Thyroid gland (tissue), 4 donors: Measurements from ENCODE around the gene ZNF318.

Experiments used
- POLR2A ChIP-seq, 2 donors: fragments of 450-650 bp; IDR thresholded peaks; one replicate each; pipeline ENCODE4 v1.6.1; 2017; ENCODE audit warnings: antibody characterized with exemption in 2 of 2, mild to moderate bottlenecking in 2 of 2, moderate library complexity in 1 of 2
- TF ChIP-seq, protein P1 (sequence below), 6 experiments: fragments of 200-600 bp in 3 of 6; fragments of 450-650 bp in 3 of 6; sonication (generic) in 3 of 6; IDR thresholded peaks; one replicate each; pipeline ENCODE4 v1.5.1; 2016 to 2019; ENCODE audit warnings: antibody characterized with exemption in 6 of 6, mild to moderate bottlenecking in 2 of 6, inconsistent platforms in 1 of 6, moderate library complexity in 1 of 6

DNA sequence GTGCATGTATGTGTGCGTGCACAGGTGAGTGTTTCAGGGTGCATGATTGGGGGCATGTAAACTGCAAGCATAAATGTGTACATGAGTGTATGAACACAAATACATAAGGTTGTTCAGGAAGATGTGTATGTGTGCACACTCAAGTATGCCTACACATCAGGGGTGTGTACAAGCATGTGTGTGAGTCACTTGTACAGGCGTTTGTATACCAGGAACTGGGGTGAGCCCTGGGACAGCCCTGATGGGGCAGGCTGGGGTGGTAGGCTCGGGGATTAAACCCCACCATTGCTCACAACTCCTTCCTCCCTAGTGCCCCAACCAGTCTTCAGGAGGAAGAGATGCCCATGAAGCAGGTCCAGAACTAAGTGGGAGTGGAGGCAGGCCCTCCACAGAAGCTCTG lies 65.1 kb downstream of the ZNF318 start:
- TF ChIP-seq, protein P1, sequence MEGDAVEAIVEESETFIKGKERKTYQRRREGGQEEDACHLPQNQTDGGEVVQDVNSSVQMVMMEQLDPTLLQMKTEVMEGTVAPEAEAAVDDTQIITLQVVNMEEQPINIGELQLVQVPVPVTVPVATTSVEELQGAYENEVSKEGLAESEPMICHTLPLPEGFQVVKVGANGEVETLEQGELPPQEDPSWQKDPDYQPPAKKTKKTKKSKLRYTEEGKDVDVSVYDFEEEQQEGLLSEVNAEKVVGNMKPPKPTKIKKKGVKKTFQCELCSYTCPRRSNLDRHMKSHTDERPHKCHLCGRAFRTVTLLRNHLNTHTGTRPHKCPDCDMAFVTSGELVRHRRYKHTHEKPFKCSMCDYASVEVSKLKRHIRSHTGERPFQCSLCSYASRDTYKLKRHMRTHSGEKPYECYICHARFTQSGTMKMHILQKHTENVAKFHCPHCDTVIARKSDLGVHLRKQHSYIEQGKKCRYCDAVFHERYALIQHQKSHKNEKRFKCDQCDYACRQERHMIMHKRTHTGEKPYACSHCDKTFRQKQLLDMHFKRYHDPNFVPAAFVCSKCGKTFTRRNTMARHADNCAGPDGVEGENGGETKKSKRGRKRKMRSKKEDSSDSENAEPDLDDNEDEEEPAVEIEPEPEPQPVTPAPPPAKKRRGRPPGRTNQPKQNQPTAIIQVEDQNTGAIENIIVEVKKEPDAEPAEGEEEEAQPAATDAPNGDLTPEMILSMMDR (IDR thresholded peaks at IDR 0.05), result no peak
- no peak for TF ChIP-seq POLR2A (IDR thresholded peaks at IDR 0.05)
